Astrocyte of the spinal cord (primary cell): ENCODE measurements around the gene COPS2.
"Not testable (repeated sequence)": the region's sequence is repeated elsewhere in the genome, so short reads cannot be mapped to it uniquely, and the experiment has no call there.

Experiments used
- DNase-seq: peaks from one replicate; pipeline ENCODE4 v3.0.0; 2011; ENCODE audit warnings: low read depth, low spot score
- H3K4me3 ChIP-seq: 2 replicates; pipeline ENCODE4 v1.5.1; 2011; ENCODE audit warnings: low read depth, mild to moderate bottlenecking, low read length, moderate library complexity
- CTCF ChIP-seq: IDR thresholded peaks from 2 replicates; pipeline ENCODE4 v1.5.1; 2012; ENCODE audit warnings: low read depth, mild to moderate bottlenecking, low read length, inconsistent platforms
- in situ Hi-C: cut with HindIII; loops from 2 replicates; pipeline ENCODE4 v1.10.0; 2017; ENCODE audit warnings: low sequenced_read_pairs

Gene COPS2

GRCh38 chr15:49189631-49190030 is 34.2 kb upstream of the COPS2 start:
- DNase-seq: no peak
- TF ChIP-seq CTCF: no peak
- no peak overlapping the region for H3K4me3 ChIP-seq
- in situ Hi-C loops: no loop called here

GRCh38 chr15:49188933-49189332 is 33.5 kb upstream of the COPS2 start:
- in situ Hi-C loops: no loop called here
- no peak for TF ChIP-seq CTCF
- H3K4me3 ChIP-seq: no peak overlapping the region
- DNase-seq: no peak

- peak; percentile 20 for DNase-seq
- no peak overlapping the region for H3K4me3 ChIP-seq
- in situ Hi-C loops: no loop called here
- TF ChIP-seq CTCF: no peak
Measured at GRCh38 chr15:49187549-49188245, 32.3 kb upstream of the COPS2 start.

GRCh38 chr15:49185473-49185872 is 30.1 kb upstream of the COPS2 start:
- TF ChIP-seq CTCF: no peak
- DNase-seq: no peak
- H3K4me3 ChIP-seq: no peak overlapping the region
- in situ Hi-C loops: no loop called here

- in situ Hi-C loops, DNase-seq, H3K4me3 ChIP-seq: not testable (repeated sequence)
Measured at GRCh38 chr15:49183741-49184140, 28.3 kb upstream of the COPS2 start.

- in situ Hi-C loops: no loop called here
- DNase-seq: no peak
- no peak overlapping the region for H3K4me3 ChIP-seq
- no peak for TF ChIP-seq CTCF
Measured at GRCh38 chr15:49182128-49182527, 26.7 kb upstream of the COPS2 start.

- H3K4me3 ChIP-seq: no peak overlapping the region
- DNase-seq: no peak
- no peak for TF ChIP-seq CTCF
- in situ Hi-C loops: no loop called here
Measured at GRCh38 chr15:49179433-49180190, 24.2 kb upstream of the COPS2 start.
